Smooth muscle cell (in vitro differentiated cells): ENCODE data around the gene PHRF1. TPM values are rescaled to one million over a fixed set of nuclear protein-coding genes. Genes with fewer than 3 reads are reported as not detected.

Experiments used
- DNase-seq: peaks from one replicate; lab custom pipeline; 2025; ENCODE audit not compliant: unreplicated experiment; lab: John Stamatoyannopoulos, UW
- H2AFZ ChIP-seq: fragments of 200-600 bp; sonication (generic); 2 replicates; pipeline ENCODE4 v1.6.0; 2016; ENCODE audit warnings: antibody characterized with exemption, low read depth, mild to moderate bottlenecking
- H3F3A ChIP-seq: fragments of 200-600 bp; sonication (generic); 2 replicates; pipeline ENCODE4 v1.6.0; 2017; ENCODE audit warnings: antibody characterized with exemption, low read depth
- H3K27ac ChIP-seq: fragments of 200-600 bp; sonication (generic); 2 replicates; pipeline ENCODE4 v1.5.1; 2016; ENCODE audit warnings: low read depth, mild to moderate bottlenecking
- H3K27me3 ChIP-seq: fragments of 200-600 bp; sonication (generic); 2 replicates; pipeline ENCODE4 v1.6.1; 2016; ENCODE audit warnings: low read depth, mild to moderate bottlenecking
- H3K36me3 ChIP-seq: fragments of 200-600 bp; sonication (generic); 2 replicates; pipeline ENCODE4 v1.5.1; 2016; ENCODE audit warnings: low read depth
- H3K4me1 ChIP-seq: fragments of 200-600 bp; sonication (generic); 2 replicates; pipeline ENCODE4 v1.5.1; 2016; ENCODE audit warnings: low read depth
- H3K4me2 ChIP-seq: fragments of 200-600 bp; sonication (generic); 2 replicates; pipeline ENCODE4 v1.6.0; 2016; ENCODE audit warnings: mild to moderate bottlenecking
- H3K4me3 ChIP-seq: fragments of 200-600 bp; sonication (generic); 2 replicates; pipeline ENCODE4 v1.5.1; 2016; ENCODE audit warnings: mild to moderate bottlenecking
- H3K79me2 ChIP-seq: fragments of 200-600 bp; sonication (generic); 2 replicates; pipeline ENCODE4 v1.6.0; 2016; ENCODE audit warnings: low read depth, mild to moderate bottlenecking
- H3K9ac ChIP-seq: fragments of 200-600 bp; sonication (generic); 2 replicates; pipeline ENCODE4 v1.6.0; 2016; ENCODE audit warnings: low read depth
- H3K9me3 ChIP-seq: fragments of 200-600 bp; sonication (generic); replicated peaks from 2 replicates; pipeline ENCODE4 v1.5.1; 2016; ENCODE audit warnings: low read depth
- H4K20me1 ChIP-seq: fragments of 200-600 bp; sonication (generic); 2 replicates; pipeline ENCODE4 v1.6.0; 2016; ENCODE audit warnings: low read depth
- CTCF ChIP-seq: fragments of 200-600 bp; sonication (generic); IDR thresholded peaks from 2 replicates; pipeline ENCODE4 v1.5.1; 2017; ENCODE audit warnings: borderline replicate concordance, mild to moderate bottlenecking, antibody characterized with exemption; ENCODE audit not compliant: insufficient read depth, poor library complexity, severe bottlenecking
- WGBS: methylation state at CpG from one replicate; pipeline ENCODE4 v1.1.7; 2016; ENCODE audit warnings: low lambda C conversion rate; 5-methylcytosine and 5-hydroxymethylcytosine counted together
- polyA plus RNA-seq: library from polyadenylated mRNA; unstranded; fragments of >200 nt; fragmentation: Nextera tagmentation; extraction: Ambion mirVana; gene quantifications from 2 replicates; pipeline ENCODE4 v1.2.1, GENCODE V29; 2016
- total RNA-seq: library from RNA; depleted of rRNA; stranded (reverse); fragments of >200 nt; gene quantifications from 2 replicates; pipeline ENCODE4 v1.2.3, GENCODE V29; 2014

PHRF1 gene
- total and polyA plus RNA-seq, 2 experiments from 2014 or later = 11.6 to 20.2 TPM

DNA sequence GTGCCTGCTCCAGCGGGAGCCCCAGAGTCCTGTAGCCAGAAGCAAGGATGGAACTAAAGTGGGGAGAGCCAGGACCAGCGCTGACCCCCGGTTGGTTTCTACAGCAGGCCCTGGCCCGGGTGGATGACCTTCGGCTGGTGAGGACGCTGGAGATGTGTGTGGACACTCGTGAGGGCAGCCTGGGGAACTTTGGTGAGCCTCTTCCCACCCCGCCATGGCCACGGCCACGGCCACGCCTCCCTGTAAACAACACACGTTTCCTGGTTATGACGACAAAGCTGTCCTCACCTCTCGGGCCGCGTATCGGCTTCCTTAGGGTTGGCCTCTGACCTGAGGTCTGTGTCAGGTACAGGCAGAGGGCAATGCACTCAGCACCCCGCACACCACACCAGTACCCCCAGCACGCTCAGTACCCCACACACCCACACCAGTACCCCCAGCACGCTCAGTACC is 34.8 kb upstream of the PHRF1 start:
- H3K9ac ChIP-seq = no peak overlapping the region
- H2AFZ ChIP-seq = no peak overlapping the region
- no peaks in the 10 kb centered on the region for H3K36me3 ChIP-seq
- no peaks in the 10 kb centered on the region for H3K9me3 ChIP-seq
- no peaks in the 10 kb centered on the region for H3F3A ChIP-seq
- H3K27ac ChIP-seq = no peak overlapping the region
- H3K4me3 ChIP-seq = no peak overlapping the region
- no peaks in the 10 kb centered on the region for H3K27me3 ChIP-seq
- no peaks in the 10 kb centered on the region for H4K20me1 ChIP-seq
- DNase-seq = no peak
- peaks cover 5% of the 10 kb centered on the region for H3K4me1 ChIP-seq
- no peak for TF ChIP-seq CTCF
- no peaks in the 10 kb centered on the region for H3K79me2 ChIP-seq
- 94% methylated on average over 9 of the region's 20 CpGs for WGBS
- no peak overlapping the region for H3K4me2 ChIP-seq

DNA sequence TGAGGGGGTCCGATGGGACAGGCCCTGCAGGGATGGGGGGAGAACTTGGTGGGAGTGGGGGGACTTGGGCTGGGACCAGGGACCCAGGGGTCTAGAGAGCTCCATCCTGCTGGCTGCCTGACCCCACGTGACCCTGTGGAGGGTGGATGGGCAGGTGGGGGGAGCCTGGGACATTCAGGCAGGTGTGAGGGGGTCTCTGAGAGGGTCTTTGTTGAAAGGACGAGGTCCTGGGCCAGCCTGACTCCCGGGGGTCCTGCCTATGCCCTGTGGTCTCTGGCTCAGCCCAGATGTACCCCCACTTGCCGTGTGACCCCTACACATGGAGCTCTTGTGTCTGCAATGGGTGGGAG is 31.5 kb upstream of the PHRF1 start:
- WGBS = 100% methylated on average over 1 of the region's 5 CpGs
- DNase-seq = no peak
- no peaks in the 10 kb centered on the region for H3K9me3 ChIP-seq

GRCh38 chr11:545171-545570 is 31.1 kb upstream of the PHRF1 start:
- DNase-seq = no peak
- Histone ChIP-seq H3K27ac (no peak overlapping the region), H3K79me2 (no peaks in the 10 kb centered on the region), H3F3A (no peaks in the 10 kb centered on the region), H3K9ac (no peak overlapping the region), H3K36me3 (no peaks in the 10 kb centered on the region), H3K27me3 (no peaks in the 10 kb centered on the region), H4K20me1 (no peaks in the 10 kb centered on the region), H2AFZ (no peak overlapping the region), H3K4me1 (no peaks in the 10 kb centered on the region), H3K9me3 (no peaks in the 10 kb centered on the region), H3K4me2 (no peak overlapping the region), H3K4me3 (no peak overlapping the region)
- TF ChIP-seq CTCF = no peak
- WGBS = 90% methylated on average over 11 of the region's 11 CpGs

More for the DNA sequence above, 31.5 kb upstream of the PHRF1 start:
- Histone ChIP-seq H3K79me2 (no peaks in the 10 kb centered on the region), H3K36me3 (no peaks in the 10 kb centered on the region), H4K20me1 (no peaks in the 10 kb centered on the region), H3K27me3 (no peaks in the 10 kb centered on the region), H3K4me1 (no peaks in the 10 kb centered on the region), H3K27ac (no peak overlapping the region), H3F3A (no peaks in the 10 kb centered on the region), H3K4me3 (no peak overlapping the region), H3K4me2 (no peak overlapping the region), H3K9ac (no peak overlapping the region), H2AFZ (no peak overlapping the region)
- TF ChIP-seq CTCF = no peak
